ENCODE data around the gene IGFN1. TPM values are rescaled to one million over a fixed set of nuclear protein-coding genes. Genes with fewer than 3 reads are reported as not detected.
A peak's percentile ranks its signal among the peaks of the same experiment; 100 is the strongest.

Gene IGFN1
- total RNA-seq, 2 donors from 2014 or later, result 0.21 TPM; not detected in 1

DNA sequence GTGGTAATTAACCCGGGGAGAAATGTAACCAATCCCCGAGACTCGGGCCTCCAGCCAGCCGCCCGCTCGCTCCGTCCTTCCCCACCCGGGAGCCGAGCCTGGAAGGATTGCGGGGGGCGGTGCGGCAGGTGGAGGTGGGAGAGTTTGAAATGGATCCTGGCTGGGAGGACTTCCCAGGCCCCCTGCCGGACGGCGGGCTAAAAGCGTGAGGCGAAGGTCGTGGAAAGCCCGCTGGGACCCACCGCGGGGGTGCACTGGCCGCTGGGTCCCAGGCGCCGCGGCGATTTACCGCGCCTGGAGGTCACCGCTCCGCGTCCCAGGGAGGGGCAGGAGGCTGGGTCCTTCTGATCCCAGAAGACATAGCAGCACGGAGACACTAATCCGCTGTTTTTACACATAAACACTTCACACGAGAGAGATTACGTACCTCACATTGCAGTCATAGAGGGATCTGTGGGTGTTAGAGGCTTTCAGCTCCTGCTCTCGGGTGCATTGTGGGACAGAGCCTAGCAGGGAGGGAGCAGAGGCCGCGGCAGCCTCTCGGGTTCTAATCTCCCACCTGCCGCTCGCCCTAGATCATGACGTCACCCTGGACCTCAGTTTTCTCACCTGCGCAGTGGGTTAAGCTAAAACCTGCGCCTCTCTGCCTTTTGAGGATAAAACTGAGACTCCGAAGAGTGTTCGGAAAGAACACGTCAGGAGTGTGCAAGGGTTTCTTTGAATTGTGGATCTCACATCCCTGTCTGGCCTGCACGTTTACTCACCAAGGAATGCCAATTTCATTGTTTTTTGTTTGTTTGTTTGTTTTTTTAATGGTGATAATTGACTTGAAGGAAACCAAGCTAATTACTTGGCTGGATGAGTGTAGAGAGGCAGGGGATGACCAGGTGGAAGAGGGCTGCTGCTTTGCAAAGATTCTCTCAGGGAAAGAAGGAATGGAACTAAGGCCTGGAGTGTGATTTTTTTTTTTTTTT lies 19.3 kb upstream of the IGFN1 start:
- H3K27ac Mint-ChIP-seq, result peak overlapping the region; percentile 96
- H3K27me3 Mint-ChIP-seq, result peaks cover 3% of the 10 kb centered on the region
- peaks cover 6% of the 10 kb centered on the region for H3K4me1 Mint-ChIP-seq
- peak; percentile 82 for ATAC-seq (replicated peaks)
- H3K36me3 Mint-ChIP-seq (ENCODE audit: low read depth), result no peaks in the 10 kb centered on the region
- H3K4me3 Mint-ChIP-seq, result peak overlapping the region; percentile 86
- H3K9me3 Mint-ChIP-seq, result no peaks in the 10 kb centered on the region

DNA sequence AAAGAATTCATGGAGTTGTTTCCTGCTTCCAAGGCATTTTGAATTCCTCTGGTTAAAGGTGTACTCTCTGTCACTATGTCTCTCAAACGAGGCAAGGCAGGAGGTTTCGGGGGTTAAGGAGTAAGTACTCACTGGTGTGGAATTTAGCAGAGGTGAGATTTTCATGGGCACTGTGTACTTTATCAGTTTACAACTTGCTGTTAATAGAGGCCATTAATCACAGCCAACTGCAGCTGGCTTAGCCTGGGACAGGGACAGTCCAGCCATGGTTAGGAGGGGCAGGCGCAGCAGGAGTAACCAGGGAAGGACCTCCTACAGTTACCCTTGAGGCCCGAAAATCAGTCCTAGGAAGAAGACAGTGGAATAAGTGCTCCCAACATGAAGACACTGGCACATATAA lies 18.3 kb upstream of the IGFN1 start:
- peak overlapping the region; percentile 96 for H3K27ac Mint-ChIP-seq
- peaks cover 6% of the 10 kb centered on the region for H3K27me3 Mint-ChIP-seq
- H3K4me3 Mint-ChIP-seq, result peak overlapping the region; percentile 86
- ATAC-seq (replicated peaks), result no peak
- peaks cover 6% of the 10 kb centered on the region for H3K4me1 Mint-ChIP-seq
- no peaks in the 10 kb centered on the region for H3K9me3 Mint-ChIP-seq
- H3K36me3 Mint-ChIP-seq (ENCODE audit: low read depth), result no peaks in the 10 kb centered on the region

DNA sequence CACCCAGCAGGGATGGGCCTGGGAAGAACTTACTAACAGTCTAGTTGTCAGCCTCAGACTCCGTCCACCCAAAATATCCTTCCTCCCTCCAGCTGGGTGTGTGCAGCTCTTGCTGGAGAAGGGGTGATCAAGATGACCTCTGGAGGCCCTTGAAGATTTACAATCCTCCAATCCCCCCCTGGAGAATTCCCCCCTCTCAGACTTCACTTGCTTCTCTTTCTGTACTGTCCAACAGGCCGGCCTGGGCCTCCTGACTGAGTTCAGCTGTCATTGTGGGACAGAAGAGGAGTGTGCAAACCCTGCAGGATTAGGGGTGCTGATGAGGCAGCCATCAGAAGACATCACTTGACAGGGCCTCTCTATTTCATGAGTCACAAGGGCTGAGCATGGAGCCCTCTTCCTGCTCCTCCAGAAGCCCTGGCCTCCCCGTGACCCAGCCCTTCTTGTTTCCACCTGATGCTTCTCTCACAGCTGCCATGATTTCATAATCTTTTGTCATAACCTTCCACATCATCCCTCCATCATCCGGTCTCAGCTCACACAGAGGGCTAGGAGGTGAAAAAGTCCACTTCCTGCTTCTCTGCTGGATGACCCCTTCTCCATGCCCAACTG lies 17.5 kb upstream of the IGFN1 start:
- no peaks in the 10 kb centered on the region for H3K9me3 Mint-ChIP-seq
- H3K27ac Mint-ChIP-seq, result peak overlapping the region; percentile 7
- H3K4me3 Mint-ChIP-seq, result no peak overlapping the region
- ATAC-seq (replicated peaks), result no peak
- peaks cover 12% of the 10 kb centered on the region for H3K27me3 Mint-ChIP-seq
- no peaks in the 10 kb centered on the region for H3K36me3 Mint-ChIP-seq (ENCODE audit: low read depth)
- peaks cover 6% of the 10 kb centered on the region for H3K4me1 Mint-ChIP-seq

DNA sequence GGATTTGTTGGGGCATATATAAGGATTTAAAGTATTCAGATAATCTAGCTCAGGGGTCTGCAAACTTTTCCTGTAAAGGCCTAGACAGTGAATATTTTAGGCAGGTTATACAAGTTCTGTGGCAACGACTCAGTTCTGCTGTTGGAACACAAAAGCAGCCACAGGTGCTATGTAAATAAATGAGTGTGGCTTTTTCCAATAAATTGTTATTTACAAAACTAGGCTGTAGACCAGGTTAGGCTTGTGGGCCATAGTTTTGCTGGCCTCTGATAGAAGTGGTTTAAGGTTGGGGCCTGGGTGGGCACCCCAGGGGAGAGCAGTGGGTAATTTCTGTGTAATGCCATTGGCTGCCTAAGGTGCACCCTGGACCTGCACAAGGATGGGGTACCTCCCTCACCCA lies 16.9 kb upstream of the IGFN1 start:
- ATAC-seq (replicated peaks), result no peak
- H3K27me3 Mint-ChIP-seq, result peaks cover 15% of the 10 kb centered on the region
- H3K27ac Mint-ChIP-seq, result peak overlapping the region; percentile 7
- H3K4me1 Mint-ChIP-seq, result peaks cover 6% of the 10 kb centered on the region
- H3K36me3 Mint-ChIP-seq (ENCODE audit: low read depth), result no peaks in the 10 kb centered on the region
- H3K4me3 Mint-ChIP-seq, result no peak overlapping the region
- H3K9me3 Mint-ChIP-seq, result no peaks in the 10 kb centered on the region

DNA sequence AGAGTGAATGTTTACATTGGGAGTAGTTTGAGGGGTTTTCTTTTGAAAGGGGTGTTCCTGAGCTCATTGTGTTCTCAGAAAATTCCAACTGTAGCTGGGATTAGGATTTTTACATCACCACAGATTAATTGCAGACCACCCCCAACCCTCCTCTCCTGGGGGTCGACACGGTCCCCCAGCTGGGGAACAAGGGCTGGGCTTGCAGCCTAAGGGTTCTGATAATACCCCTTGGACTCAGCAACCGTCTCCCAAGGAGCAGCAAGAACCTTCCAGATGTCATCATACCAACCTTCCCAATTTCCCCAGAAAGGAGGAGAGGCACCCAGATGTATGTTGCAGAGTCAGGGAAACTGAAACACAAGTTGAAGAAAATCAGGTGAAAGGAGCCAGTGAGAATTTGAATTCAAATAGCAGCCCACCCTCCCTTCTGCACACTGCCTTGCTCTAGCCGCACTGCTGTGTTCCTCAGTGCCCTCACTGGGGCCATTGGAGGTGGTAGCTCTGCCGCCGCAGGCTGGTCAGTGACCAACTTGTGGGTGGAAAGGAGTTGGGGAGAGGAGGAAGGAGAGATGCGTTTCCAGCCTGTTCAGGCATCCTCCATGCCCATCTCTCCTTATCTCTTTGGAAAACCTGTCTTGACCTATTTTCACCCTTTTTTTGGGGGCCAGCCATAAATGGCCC lies 14.7 kb upstream of the IGFN1 start:
- Mint-ChIP-seq H3K27me3 (peaks cover 29% of the 10 kb centered on the region), H3K9me3 (peaks cover 6% of the 10 kb centered on the region), H3K27ac (no peak overlapping the region), H3K4me1 (peaks cover 6% of the 10 kb centered on the region), H3K36me3 (ENCODE audit: low read depth) (no peaks in the 10 kb centered on the region), H3K4me3 (no peak overlapping the region)
- no peak for ATAC-seq (replicated peaks)

DNA sequence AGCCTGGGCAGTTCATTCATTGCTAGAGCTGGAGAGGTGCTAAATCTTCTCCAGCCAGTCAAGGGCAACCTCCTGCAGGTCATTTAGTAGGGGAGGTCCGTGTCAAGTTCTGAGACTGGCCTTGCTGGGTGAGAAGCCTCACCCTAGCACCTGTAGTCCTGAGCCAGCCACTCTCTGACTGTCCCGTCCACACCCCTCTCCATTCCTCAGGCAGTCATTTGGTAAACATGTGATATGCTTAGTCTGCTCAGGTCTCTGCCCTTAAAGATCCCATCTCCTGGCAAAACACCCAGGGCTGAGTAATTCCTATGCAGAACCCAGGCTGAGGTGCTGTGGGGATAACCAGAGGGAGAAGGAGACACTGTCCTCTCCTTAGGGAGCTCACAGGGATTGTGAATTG lies 13.7 kb upstream of the IGFN1 start:
- H3K27me3 Mint-ChIP-seq, result peaks cover 33% of the 10 kb centered on the region
- H3K4me3 Mint-ChIP-seq, result no peak overlapping the region
- peaks cover under 1% of the 10 kb centered on the region for H3K4me1 Mint-ChIP-seq
- H3K9me3 Mint-ChIP-seq, result peaks cover 6% of the 10 kb centered on the region
- H3K27ac Mint-ChIP-seq, result no peak overlapping the region
- no peaks in the 10 kb centered on the region for H3K36me3 Mint-ChIP-seq (ENCODE audit: low read depth)
- no peak for ATAC-seq (replicated peaks)

DNA sequence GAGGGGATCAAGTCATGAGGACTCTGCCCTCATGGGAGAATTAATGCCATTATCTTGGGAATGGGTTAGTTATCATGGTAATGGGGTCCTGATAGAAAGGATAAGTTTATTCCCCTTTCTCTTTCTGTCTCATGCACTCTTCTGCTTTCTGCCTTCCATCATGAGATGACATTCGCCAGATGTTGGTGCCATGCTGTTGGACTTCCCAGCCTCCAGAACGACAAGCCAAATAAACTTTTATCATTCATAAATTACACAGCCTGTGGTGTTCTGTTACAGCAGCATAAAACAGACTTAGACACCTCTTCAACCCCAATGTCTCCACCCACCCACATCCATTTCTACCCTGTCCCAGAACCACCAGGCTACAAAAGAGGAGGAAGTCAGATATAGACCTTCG lies 11.9 kb upstream of the IGFN1 start:
- no peaks in the 10 kb centered on the region for H3K4me1 Mint-ChIP-seq
- H3K27me3 Mint-ChIP-seq, result peaks cover 40% of the 10 kb centered on the region

DNA sequence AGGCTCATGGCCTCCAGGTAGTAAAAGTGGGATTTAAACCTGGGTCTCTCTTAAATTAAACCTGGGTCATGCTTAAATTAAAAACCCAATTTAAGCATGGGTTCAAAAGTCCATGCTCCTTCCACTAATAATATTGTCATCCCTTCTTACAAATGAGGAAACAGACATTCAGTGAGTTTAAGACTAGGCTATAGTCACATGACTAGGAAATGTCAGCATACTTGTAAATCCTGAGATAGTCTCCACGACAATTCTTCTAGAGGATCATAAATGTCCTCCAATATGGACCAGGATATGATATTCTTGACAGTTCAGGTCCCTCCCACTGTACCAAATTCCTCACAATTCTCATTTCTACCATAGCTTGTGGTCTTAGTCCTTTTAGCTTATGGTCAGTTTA lies 10.5 kb upstream of the IGFN1 start:
- H3K36me3 Mint-ChIP-seq (ENCODE audit: low read depth), result no peaks in the 10 kb centered on the region
- no peaks in the 10 kb centered on the region for H3K4me1 Mint-ChIP-seq
- H3K9me3 Mint-ChIP-seq, result peaks cover 6% of the 10 kb centered on the region
- peaks cover 44% of the 10 kb centered on the region for H3K27me3 Mint-ChIP-seq
- H3K27ac Mint-ChIP-seq, result no peak overlapping the region
- H3K4me3 Mint-ChIP-seq, result no peak overlapping the region
- ATAC-seq (replicated peaks), result no peak

More for the DNA sequence above, 11.9 kb upstream of the IGFN1 start:
- H3K4me3 Mint-ChIP-seq, result no peak overlapping the region
- ATAC-seq (replicated peaks), result no peak
- peaks cover 6% of the 10 kb centered on the region for H3K9me3 Mint-ChIP-seq
- no peak overlapping the region for H3K27ac Mint-ChIP-seq
- no peaks in the 10 kb centered on the region for H3K36me3 Mint-ChIP-seq (ENCODE audit: low read depth)

DNA sequence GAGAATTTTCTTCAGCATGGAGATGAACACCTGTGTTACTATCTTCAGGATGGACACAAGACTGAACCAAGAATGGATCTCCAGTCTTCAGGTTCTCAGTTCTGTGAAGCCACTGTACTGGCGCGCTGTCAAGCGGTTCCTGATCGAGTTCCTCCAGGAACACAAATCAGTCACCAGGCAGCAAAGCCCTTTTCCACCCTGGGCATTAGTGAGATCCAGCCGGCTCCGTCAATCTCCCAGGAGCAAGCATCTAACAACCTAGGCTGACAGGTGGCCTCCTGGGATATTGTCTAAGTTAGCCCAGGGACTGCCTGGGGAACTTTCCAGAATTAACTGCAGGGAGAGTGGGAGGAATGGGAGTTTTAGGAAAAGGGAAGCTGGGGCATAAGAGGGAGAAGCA lies 9.7 kb upstream of the IGFN1 start:
- Mint-ChIP-seq H3K36me3 (ENCODE audit: low read depth) (no peaks in the 10 kb centered on the region), H3K4me3 (no peak overlapping the region), H3K27me3 (peaks cover 44% of the 10 kb centered on the region), H3K27ac (no peak overlapping the region), H3K9me3 (peaks cover 6% of the 10 kb centered on the region), H3K4me1 (no peaks in the 10 kb centered on the region)
- no peak for ATAC-seq (replicated peaks)

DNA sequence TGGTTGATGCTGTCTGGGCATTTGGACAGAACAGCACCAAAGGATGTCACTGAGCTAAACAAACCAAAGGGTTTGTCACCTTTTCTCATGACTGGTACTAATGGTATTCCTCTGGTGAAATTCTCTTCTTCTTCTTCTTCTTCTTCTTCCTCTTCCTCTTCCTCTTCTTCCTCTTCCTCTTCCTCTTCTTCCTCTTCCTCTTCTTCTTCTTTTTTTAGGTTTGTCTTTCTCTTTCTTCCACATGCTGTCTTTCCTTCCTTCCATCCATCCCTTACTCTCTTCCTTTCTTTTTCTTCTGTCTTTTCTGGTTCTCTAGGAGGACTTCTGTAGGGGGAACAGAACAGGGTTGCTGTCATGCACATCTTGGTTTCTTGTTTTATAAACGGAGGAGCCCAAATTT lies 9.3 kb upstream of the IGFN1 start:
- Mint-ChIP-seq H3K27me3 (peaks cover 44% of the 10 kb centered on the region), H3K4me3 (no peak overlapping the region), H3K4me1 (no peaks in the 10 kb centered on the region), H3K27ac (no peak overlapping the region), H3K9me3 (peaks cover 6% of the 10 kb centered on the region), H3K36me3 (ENCODE audit: low read depth) (no peaks in the 10 kb centered on the region)
- no peak for ATAC-seq (replicated peaks)

DNA sequence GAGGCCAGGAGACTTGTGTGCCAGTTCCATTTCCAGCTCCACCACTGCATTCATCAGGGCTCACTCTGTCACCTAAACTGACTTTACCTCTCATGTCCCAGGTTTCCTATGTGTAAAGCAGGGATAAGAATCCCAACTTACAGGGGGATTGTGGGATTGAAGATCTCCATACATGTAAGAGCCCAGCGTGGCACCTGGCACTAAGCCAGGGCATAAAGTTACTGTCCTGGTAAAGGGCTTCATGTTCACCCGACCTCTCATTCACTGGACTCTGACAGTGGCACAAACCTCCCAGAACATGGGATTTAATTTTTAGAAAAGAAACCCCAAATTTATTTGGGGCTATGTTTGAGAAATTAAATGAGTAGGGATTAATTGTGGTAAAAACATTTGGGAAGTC lies 8.9 kb upstream of the IGFN1 start:
- no peak overlapping the region for H3K4me3 Mint-ChIP-seq
- H3K27me3 Mint-ChIP-seq, result peaks cover 44% of the 10 kb centered on the region
- H3K36me3 Mint-ChIP-seq (ENCODE audit: low read depth), result no peaks in the 10 kb centered on the region
- H3K9me3 Mint-ChIP-seq, result peaks cover 6% of the 10 kb centered on the region
- no peaks in the 10 kb centered on the region for H3K4me1 Mint-ChIP-seq
- ATAC-seq (replicated peaks), result no peak
- no peak overlapping the region for H3K27ac Mint-ChIP-seq

DNA sequence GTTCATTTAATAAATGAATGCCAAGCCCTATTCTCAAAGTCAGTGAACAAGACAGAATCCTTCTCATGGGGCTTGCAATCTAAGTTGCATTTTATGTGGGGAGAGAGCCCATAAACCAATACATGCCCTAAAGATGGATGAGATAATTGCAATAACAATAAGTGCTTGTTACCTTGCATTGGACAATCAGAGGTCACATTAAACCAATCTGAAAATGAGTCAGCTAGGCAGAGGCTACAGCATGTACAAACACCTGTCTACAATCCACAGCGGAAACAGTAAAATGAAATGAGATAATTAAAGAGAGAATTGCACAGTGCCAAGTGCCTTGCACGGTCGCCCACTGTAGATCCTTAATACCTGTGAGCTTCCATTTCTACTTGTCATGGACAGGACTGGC lies 7.4 kb upstream of the IGFN1 start:
- Mint-ChIP-seq H3K4me3 (no peak overlapping the region), H3K27ac (no peak overlapping the region), H3K36me3 (ENCODE audit: low read depth) (no peaks in the 10 kb centered on the region), H3K4me1 (no peaks in the 10 kb centered on the region), H3K27me3 (peaks cover 38% of the 10 kb centered on the region), H3K9me3 (peaks cover 6% of the 10 kb centered on the region)
- ATAC-seq (replicated peaks), result no peak

DNA sequence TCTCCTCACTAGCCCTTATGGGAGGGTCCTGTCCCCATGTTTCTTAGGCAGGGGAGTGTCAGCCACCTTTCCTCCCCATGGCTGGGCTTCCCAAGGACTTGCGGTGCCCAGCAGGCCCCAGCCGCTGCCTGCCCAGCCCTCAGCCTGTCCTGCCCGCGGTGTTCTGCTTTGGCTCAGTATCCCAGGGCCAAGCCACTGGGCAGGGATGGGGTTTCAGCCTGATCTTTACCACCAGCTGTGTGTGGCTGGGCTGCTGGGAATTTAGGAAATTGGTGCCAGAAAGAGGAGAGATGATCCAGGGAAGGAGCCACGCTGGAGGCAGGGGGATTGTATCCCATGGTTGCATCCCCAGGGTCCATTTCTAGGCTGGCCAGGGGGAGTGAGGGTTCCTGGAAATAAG lies 6.9 kb upstream of the IGFN1 start:
- Mint-ChIP-seq H3K27ac (no peak overlapping the region), H3K4me3 (no peak overlapping the region), H3K9me3 (peaks cover 6% of the 10 kb centered on the region), H3K4me1 (no peaks in the 10 kb centered on the region), H3K27me3 (peaks cover 36% of the 10 kb centered on the region), H3K36me3 (ENCODE audit: low read depth) (no peaks in the 10 kb centered on the region)
- ATAC-seq (replicated peaks), result no peak

DNA sequence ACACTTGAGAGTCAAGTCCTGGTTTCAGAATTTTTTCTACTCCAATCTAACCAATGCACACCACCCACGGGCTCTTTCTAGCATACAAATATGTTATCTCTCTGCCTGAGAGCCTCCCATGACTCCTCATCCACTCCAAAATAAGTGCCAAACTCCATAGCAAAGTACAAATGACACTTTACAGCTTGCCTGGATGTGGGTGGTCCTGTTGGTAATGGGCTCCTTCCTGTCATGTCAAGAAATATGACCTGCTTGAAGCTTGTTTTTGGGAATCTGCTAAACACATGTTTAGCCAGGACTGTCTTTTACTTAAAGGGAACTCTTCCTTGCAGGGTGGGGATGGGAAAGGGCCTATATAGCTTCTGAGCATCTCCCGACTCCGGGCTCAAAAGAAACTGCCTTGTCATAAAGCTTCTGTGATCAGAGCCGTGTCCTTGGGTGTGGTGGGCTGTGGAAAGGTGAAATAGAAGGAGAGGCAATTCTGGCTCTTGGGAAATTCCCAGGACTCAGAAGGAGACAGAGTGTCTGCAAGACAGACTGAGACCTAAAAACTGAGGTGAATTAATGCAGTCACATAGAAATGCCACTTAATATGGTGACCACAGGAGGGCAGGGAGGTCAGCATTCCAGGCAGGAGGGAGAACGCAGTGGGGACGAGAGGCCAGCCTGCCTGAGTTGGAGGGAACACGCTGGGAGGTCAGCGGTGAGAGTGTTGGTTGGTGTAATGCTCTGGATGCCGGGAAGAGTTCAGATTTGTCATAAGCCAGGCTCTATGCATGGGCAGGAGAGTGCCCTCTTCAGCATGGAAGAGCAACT lies 6.1 kb upstream of the IGFN1 start:
- Mint-ChIP-seq H3K9me3 (no peaks in the 10 kb centered on the region), H3K4me3 (no peak overlapping the region), H3K36me3 (ENCODE audit: low read depth) (no peaks in the 10 kb centered on the region), H3K27ac (no peak overlapping the region), H3K27me3 (peaks cover 33% of the 10 kb centered on the region), H3K4me1 (no peaks in the 10 kb centered on the region)
- peak; percentile 50 for ATAC-seq (replicated peaks)

Measured in activated T-helper 17 cell treated with anti-CD3 and anti-CD28 coated beads, Interleukin-2, amount 50 U/mL, for 72 hours (primary cell).